ENCODE results near the gene GAREM1. TPM values are rescaled to one million over a fixed set of nuclear protein-coding genes. Genes with fewer than 3 reads are reported as not detected.

GAREM1 gene
- total RNA-seq, 1 experiment from 2014 or later: 4.7 TPM

DNA sequence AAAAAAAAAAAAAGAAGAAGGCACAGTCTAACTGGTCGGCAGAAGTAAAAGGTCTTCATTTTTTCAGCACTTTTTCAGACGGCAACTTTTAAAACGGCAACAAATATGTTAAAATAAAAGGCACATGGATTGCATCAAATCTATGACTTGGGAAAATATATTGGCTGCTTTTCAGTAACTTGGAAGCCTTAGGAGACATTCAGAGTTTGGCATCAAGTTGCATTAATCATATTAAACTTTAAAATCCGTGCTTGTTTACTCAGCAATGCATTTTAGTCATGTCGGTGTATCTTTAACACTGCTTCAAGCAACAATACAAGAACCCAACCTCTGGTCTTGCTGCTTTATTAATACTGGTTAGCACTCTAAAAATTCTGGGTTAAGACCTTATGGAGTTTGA lies 169.8 kb downstream of the GAREM1 start:
- Histone ChIP-seq H3K27me3 (ENCODE audit: control insufficient read depth, insufficient read depth, low read length) (no peaks in the 10 kb centered on the region), H3K36me3 (ENCODE audit: control insufficient read depth, insufficient read depth, low read length) (no peaks in the 10 kb centered on the region), H3K4me3 (ENCODE audit: low read depth in 2 of 2, low read length in 2 of 2) (no peak overlapping the region), H3K4me1 (ENCODE audit: control insufficient read depth, insufficient read depth, low read length) (no peaks in the 10 kb centered on the region), H3K27ac (ENCODE audit: low read length) (no peak overlapping the region), H3K9me3 (ENCODE audit: control insufficient read depth, insufficient read depth, low read depth, low read length) (no peaks in the 10 kb centered on the region)
- in situ Hi-C loops (cut with HindIII; ENCODE audit: low pct_unique_long_range_greater_than_20kb, low sequenced_read_pairs): no loop called here
- CTCF ChIA-PET: interaction anchor here (0.8 kb wide), 1 partner anchor 91 kb away, joined by 6 read pairs; no protein-coding TSS in a partner anchor
- ATAC-seq (no peak), DNase-seq (ENCODE audit: low read depth, low spot score) (no peak)
- BruUV-seq (replicated peaks): no TSS peak
- intact Hi-C loops (cut with micrococcal nuclease; ENCODE audit: unreplicated experiment): no loop called here
- TF ChIP-seq TCF7L2 (IDR thresholded peaks at IDR 0.05; ENCODE audit: low read depth, low read length): no peak
- no peak for TF ChIP-seq POLR2AphosphoS5 (IDR thresholded peaks at IDR 0.05; ENCODE audit: low read depth, low read length)
- TF ChIP-seq, protein P1, sequence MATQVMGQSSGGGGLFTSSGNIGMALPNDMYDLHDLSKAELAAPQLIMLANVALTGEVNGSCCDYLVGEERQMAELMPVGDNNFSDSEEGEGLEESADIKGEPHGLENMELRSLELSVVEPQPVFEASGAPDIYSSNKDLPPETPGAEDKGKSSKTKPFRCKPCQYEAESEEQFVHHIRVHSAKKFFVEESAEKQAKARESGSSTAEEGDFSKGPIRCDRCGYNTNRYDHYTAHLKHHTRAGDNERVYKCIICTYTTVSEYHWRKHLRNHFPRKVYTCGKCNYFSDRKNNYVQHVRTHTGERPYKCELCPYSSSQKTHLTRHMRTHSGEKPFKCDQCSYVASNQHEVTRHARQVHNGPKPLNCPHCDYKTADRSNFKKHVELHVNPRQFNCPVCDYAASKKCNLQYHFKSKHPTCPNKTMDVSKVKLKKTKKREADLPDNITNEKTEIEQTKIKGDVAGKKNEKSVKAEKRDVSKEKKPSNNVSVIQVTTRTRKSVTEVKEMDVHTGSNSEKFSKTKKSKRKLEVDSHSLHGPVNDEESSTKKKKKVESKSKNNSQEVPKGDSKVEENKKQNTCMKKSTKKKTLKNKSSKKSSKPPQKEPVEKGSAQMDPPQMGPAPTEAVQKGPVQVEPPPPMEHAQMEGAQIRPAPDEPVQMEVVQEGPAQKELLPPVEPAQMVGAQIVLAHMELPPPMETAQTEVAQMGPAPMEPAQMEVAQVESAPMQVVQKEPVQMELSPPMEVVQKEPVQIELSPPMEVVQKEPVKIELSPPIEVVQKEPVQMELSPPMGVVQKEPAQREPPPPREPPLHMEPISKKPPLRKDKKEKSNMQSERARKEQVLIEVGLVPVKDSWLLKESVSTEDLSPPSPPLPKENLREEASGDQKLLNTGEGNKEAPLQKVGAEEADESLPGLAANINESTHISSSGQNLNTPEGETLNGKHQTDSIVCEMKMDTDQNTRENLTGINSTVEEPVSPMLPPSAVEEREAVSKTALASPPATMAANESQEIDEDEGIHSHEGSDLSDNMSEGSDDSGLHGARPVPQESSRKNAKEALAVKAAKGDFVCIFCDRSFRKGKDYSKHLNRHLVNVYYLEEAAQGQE (IDR thresholded peaks at IDR 0.05; ENCODE audit: insufficient read depth in 1 of 2, low read depth in 2 of 2, low read length in 1 of 2): no peak
- no peak for TF ChIP-seq SIN3A (IDR thresholded peaks at IDR 0.05; ENCODE audit: borderline replicate concordance, insufficient read depth, low read depth, low read length)
- TF ChIP-seq, protein P2, sequence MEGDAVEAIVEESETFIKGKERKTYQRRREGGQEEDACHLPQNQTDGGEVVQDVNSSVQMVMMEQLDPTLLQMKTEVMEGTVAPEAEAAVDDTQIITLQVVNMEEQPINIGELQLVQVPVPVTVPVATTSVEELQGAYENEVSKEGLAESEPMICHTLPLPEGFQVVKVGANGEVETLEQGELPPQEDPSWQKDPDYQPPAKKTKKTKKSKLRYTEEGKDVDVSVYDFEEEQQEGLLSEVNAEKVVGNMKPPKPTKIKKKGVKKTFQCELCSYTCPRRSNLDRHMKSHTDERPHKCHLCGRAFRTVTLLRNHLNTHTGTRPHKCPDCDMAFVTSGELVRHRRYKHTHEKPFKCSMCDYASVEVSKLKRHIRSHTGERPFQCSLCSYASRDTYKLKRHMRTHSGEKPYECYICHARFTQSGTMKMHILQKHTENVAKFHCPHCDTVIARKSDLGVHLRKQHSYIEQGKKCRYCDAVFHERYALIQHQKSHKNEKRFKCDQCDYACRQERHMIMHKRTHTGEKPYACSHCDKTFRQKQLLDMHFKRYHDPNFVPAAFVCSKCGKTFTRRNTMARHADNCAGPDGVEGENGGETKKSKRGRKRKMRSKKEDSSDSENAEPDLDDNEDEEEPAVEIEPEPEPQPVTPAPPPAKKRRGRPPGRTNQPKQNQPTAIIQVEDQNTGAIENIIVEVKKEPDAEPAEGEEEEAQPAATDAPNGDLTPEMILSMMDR (IDR thresholded peaks at IDR 0.05): no peak
- POLR2A ChIA-PET: no interaction called here

DNA sequence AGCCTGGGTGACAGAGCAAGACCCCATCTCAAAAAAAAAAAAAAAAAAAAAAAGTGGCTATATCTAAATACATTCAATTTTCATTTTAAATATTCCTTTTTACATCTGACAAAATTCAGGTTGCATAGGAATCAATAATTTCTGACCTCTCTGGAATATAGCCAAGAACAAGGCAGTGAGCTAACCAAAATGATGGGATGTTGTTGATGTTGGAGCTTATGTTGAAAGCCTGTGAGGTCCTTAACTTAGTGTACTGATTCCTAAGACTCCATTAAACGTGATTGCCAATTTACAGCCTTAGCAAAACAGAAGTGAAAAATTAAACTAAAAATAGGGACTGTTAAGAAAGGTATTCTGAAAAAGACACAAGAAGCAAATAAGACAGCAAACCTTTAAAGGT lies 171.2 kb downstream of the GAREM1 start:
- H3K4me1 ChIP-seq (ENCODE audit: control insufficient read depth, insufficient read depth, low read length): no peaks in the 10 kb centered on the region
- POLR2A ChIA-PET: no interaction called here
- no peaks in the 10 kb centered on the region for H3K36me3 ChIP-seq (ENCODE audit: control insufficient read depth, insufficient read depth, low read length)
- no peak for ATAC-seq
- H3K4me3 ChIP-seq (ENCODE audit: low read depth in 2 of 2, low read length in 2 of 2): no peak overlapping the region
- H3K27me3 ChIP-seq (ENCODE audit: control insufficient read depth, insufficient read depth, low read length): no peaks in the 10 kb centered on the region
- TF ChIP-seq, protein P1 (IDR thresholded peaks at IDR 0.05; ENCODE audit: insufficient read depth in 1 of 2, low read depth in 2 of 2, low read length in 1 of 2): no peak
- TF ChIP-seq, protein P2 (IDR thresholded peaks at IDR 0.05): no peak
- TF ChIP-seq POLR2AphosphoS5 (IDR thresholded peaks at IDR 0.05; ENCODE audit: low read depth, low read length) (no peak), TCF7L2 (IDR thresholded peaks at IDR 0.05; ENCODE audit: low read depth, low read length) (no peak), SIN3A (IDR thresholded peaks at IDR 0.05; ENCODE audit: borderline replicate concordance, insufficient read depth, low read depth, low read length) (no peak)
- no peak for DNase-seq (ENCODE audit: low read depth, low spot score)
- no TSS peak for BruUV-seq (replicated peaks)
- H3K9me3 ChIP-seq (ENCODE audit: control insufficient read depth, insufficient read depth, low read depth, low read length): no peaks in the 10 kb centered on the region
- in situ Hi-C loops (cut with HindIII; ENCODE audit: low pct_unique_long_range_greater_than_20kb, low sequenced_read_pairs): no loop called here
- no peak overlapping the region for H3K27ac ChIP-seq (ENCODE audit: low read length)
- CTCF ChIA-PET: no interaction called here
- intact Hi-C loops (cut with micrococcal nuclease; ENCODE audit: unreplicated experiment): no loop called here

All from Panc1 (cell line).